ENCODE data around the gene KLHL29.

Gene KLHL29

GRCh38 chr2:23659773-23660172 is 274.8 kb downstream of the KLHL29 start:
- no peak for DNase-seq (ENCODE audit: low spot score)

GRCh38 chr2:23660237-23660636 is 275.3 kb downstream of the KLHL29 start:
- no peak for DNase-seq (ENCODE audit: low spot score)

- no peak for DNase-seq (ENCODE audit: low spot score)
These were observed 276.5 kb downstream of the KLHL29 start for GRCh38 chr2:23661276-23662050.

- DNase-seq (ENCODE audit: low spot score) = no peak
These were observed 277.5 kb downstream of the KLHL29 start for GRCh38 chr2:23662466-23662865.

GRCh38 chr2:23662941-23663920 is 278.3 kb downstream of the KLHL29 start:
- no peak for DNase-seq (ENCODE audit: low spot score)

GRCh38 chr2:23664066-23664788 is 279.2 kb downstream of the KLHL29 start:
- DNase-seq (ENCODE audit: low spot score) = no peak

GRCh38 chr2:23666241-23666979 is 281.4 kb downstream of the KLHL29 start:
- DNase-seq (ENCODE audit: low spot score) = no peak

GRCh38 chr2:23666980-23667357 is 282.0 kb downstream of the KLHL29 start:
- DNase-seq (ENCODE audit: low spot score) = no peak

GRCh38 chr2:23668756-23669304 is 283.9 kb downstream of the KLHL29 start:
- DNase-seq (ENCODE audit: low spot score) = no peak

GRCh38 chr2:23669413-23670244 is 284.6 kb downstream of the KLHL29 start:
- no peak for DNase-seq (ENCODE audit: low spot score)

GRCh38 chr2:23670245-23670592 is 285.2 kb downstream of the KLHL29 start:
- no peak for DNase-seq (ENCODE audit: low spot score)

- no peak for DNase-seq (ENCODE audit: low spot score)
These were observed 288.1 kb downstream of the KLHL29 start for GRCh38 chr2:23673082-23673481.

- no peak for DNase-seq (ENCODE audit: low spot score)
These were observed 289.1 kb downstream of the KLHL29 start for GRCh38 chr2:23673830-23674679.

GRCh38 chr2:23675506-23675905 is 290.5 kb downstream of the KLHL29 start:
- DNase-seq (ENCODE audit: low spot score) = no peak

GRCh38 chr2:23677836-23678235 is 292.9 kb downstream of the KLHL29 start:
- DNase-seq (ENCODE audit: low spot score) = no peak

GRCh38 chr2:23679044-23679443 is 294.1 kb downstream of the KLHL29 start:
- no peak for DNase-seq (ENCODE audit: low spot score)

GRCh38 chr2:23680951-23681350 is 296.0 kb downstream of the KLHL29 start:
- DNase-seq (ENCODE audit: low spot score) = no peak

- no peak for DNase-seq (ENCODE audit: low spot score)
These were observed 296.6 kb downstream of the KLHL29 start for GRCh38 chr2:23681356-23682140.

- DNase-seq (ENCODE audit: low spot score) = no peak
These were observed 297.5 kb downstream of the KLHL29 start for GRCh38 chr2:23682481-23682880.

Data from CD4-positive, alpha-beta T cell treated with Interleukin-2 at 100 ng/mL for 4 hours (primary cell).